Omental fat pad (tissue), 4 donors: ENCODE data around the gene PWWP2B. TPM values are rescaled to one million over a fixed set of nuclear protein-coding genes. Genes with fewer than 3 reads are reported as not detected.
A peak's percentile ranks its signal among the peaks of the same experiment; 100 is the strongest.

ENCODE experiments used
- ATAC-seq: fragments of 150-250 bp; one replicate; pipeline ENCODE4 v1.9.1; 2016; ENCODE audit warnings: mild to moderate bottlenecking, moderate library complexity; ENCODE audit not compliant: low FRiP score
- DNase-seq: peaks from one replicate; pipeline ENCODE4 v3.0.0-alpha.2; 2019; ENCODE audit warnings: low spot score
- total RNA-seq, 4 donors: library from RNA; depleted of rRNA; stranded (reverse); fragments of >200 nt; gene quantifications; one replicate each; pipeline ENCODE4 v1.1.0, GENCODE V29; 2016
- TF ChIP-seq, protein P1 (sequence below), 3 donors: fragments of 450-650 bp; IDR thresholded peaks; one replicate each; pipeline ENCODE4 v1.5.1; 2016 to 2017; ENCODE audit warnings: antibody characterized with exemption in 3 of 3, mild to moderate bottlenecking in 3 of 3, moderate library complexity in 2 of 3

PWWP2B gene
- total RNA-seq, 4 donors from 2014 or later: 6.0 to 24.4 (median 12.2) TPM

DNA sequence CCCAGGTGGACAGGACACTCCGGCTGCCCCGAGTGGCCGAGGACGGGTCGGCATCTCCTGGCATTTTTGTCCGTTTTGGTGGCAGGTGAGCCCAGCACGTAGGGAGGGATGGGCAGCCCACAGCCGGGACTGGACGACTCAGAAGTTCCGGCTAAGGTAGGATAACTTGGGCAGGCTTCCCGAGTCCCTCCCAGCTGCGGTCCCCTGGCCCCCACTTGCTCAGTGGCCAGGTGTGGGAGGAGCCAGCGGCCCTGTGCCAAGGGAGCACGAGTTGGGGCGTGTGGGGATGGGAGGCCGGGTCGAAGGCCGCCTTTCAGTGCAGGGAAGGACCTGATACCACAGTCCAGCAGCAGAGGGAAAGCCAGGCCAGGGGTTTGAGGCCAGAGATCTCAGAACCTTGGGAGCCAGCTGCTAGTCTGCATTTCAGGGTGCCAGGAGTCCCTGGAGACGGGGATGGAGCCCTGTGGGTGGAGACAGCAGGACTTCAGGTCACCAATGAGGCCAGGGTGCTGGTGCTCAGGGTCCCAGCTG lies 58.5 kb downstream of the PWWP2B start:
- TF ChIP-seq, protein P1, sequence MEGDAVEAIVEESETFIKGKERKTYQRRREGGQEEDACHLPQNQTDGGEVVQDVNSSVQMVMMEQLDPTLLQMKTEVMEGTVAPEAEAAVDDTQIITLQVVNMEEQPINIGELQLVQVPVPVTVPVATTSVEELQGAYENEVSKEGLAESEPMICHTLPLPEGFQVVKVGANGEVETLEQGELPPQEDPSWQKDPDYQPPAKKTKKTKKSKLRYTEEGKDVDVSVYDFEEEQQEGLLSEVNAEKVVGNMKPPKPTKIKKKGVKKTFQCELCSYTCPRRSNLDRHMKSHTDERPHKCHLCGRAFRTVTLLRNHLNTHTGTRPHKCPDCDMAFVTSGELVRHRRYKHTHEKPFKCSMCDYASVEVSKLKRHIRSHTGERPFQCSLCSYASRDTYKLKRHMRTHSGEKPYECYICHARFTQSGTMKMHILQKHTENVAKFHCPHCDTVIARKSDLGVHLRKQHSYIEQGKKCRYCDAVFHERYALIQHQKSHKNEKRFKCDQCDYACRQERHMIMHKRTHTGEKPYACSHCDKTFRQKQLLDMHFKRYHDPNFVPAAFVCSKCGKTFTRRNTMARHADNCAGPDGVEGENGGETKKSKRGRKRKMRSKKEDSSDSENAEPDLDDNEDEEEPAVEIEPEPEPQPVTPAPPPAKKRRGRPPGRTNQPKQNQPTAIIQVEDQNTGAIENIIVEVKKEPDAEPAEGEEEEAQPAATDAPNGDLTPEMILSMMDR (IDR thresholded peaks at IDR 0.05): no peak
- DNase-seq (no peak), ATAC-seq (no peak)

DNA sequence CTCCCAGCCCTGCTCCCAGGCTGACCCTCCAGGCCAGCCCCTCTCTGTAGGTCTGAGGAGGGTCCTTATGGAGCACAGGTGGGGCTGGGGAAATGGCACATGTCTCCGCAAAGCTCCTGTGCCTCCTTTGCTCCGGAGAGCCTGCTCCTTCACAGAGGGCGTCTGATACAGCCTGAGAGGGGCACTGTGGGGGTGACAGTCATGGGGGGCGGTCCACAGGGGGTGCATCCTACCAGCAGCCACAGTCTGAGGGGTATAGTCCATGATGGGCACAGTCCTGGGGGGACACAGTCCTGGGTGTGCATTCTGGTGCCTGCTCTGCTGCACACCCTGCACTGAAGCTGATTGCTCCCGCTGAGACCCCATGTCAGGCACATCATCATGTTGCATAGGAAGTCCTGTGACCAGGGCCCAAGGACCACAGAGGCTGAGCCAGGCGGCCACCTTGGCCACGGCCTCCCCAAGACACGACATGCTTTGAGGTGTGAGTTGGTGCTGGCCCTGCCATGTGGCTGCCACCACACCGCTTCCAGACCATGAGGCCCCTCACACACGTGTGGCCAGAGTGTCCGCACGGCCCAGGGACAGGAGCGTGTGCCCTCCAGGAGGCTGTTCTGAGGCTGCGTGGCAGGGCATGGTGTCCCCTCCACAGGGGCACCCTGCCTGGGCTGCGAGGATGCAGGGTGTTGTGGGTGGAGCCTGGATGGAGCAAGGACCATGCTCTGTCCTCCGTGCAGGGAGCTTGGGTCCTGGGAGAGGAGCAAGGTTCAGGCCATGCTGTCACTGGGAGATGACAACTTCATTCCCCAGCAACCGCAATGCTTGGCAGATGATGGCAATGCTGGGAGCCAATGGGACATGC lies 59.2 kb downstream of the PWWP2B start:
- ATAC-seq: no peak
- TF ChIP-seq, protein P1 (IDR thresholded peaks at IDR 0.05): no peak
- DNase-seq: no peak

DNA sequence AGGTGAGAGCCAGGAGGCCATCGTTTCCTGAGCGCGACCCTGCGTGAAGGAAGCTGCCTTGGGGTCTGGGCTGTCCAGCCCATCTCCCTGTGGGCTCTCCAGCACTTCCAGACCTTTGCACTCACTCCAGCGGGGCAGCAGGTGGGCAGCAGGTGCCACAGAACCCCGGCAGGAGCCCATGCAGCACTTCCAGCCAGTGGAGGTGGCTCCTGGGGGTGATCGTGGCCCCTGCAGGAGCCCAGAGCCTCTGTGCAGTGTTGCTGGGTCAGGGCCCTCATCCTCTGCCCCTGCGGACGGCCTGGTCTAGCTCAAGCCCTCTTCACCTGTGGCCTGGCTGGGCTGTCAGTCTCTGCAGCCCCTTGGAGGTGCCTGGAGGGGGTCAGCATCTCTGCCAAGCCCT lies 59.9 kb downstream of the PWWP2B start:
- TF ChIP-seq, protein P1 (IDR thresholded peaks at IDR 0.05): no peak
- no peak for ATAC-seq
- DNase-seq: no peak

DNA sequence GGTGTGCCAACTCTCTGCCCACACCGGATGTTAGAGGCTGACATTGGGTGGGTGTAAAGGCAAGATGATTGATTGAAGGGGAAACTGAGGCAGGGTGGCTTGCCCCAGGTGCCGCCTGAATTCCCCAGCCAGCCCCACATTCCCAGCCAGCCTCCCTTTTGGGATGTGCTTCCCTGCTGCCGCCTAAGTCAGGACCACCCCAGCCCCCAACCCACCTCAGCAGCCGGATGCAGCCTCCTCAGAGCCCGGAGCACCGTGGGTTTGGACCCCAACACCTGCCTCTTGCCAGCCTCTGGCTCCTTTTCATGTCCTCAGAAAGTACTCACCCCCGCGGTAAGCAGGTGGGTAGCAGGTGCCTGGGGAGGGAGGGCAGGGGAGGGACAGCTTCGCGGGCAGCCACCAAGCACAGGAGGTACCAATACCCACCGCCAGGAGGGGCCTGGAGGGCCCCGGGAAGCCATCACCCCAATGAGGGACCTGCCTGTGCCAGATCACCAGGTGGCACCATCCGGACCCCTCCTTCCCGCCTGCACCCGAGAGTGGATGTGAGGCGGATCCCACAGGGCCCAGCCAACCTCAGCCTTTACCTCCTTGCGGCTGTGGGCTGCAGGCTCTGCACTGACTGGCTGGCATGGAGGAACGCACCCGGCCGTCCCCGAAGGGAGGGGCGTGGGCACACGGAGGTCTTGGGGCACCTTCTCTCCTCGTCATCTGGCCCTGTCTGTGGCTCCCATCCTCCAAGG lies 60.5 kb downstream of the PWWP2B start:
- TF ChIP-seq, protein P1 (IDR thresholded peaks at IDR 0.05): no peak
- DNase-seq: no peak
- no peak for ATAC-seq

DNA sequence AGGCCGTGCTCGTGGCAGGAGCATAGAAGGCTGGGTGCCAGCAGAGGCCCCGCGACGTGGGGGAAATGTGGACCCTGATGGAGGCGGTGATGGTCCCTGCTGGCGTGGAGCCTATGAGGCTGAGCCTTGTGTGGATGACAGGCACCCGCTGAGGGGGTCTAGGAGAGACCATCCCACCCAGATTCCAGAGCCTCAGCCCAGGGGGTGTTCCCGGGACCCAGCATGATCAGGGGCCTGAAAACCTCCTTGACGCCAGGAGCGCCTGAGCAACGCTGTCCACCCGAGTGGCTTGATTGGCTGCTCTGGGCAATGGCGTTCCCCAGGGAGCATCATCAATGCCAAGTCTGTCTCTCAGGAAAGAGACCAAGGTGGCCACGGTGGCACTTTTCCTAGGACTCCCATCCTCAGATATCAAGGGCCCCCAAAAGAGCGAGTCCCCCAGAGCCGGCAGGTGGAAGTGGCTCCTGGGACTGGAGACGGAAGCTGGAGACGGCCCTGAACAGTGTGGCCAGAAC lies 61.1 kb downstream of the PWWP2B start:
- no peak for DNase-seq
- TF ChIP-seq, protein P1 (IDR thresholded peaks at IDR 0.05): no peak
- no peak for ATAC-seq

DNA sequence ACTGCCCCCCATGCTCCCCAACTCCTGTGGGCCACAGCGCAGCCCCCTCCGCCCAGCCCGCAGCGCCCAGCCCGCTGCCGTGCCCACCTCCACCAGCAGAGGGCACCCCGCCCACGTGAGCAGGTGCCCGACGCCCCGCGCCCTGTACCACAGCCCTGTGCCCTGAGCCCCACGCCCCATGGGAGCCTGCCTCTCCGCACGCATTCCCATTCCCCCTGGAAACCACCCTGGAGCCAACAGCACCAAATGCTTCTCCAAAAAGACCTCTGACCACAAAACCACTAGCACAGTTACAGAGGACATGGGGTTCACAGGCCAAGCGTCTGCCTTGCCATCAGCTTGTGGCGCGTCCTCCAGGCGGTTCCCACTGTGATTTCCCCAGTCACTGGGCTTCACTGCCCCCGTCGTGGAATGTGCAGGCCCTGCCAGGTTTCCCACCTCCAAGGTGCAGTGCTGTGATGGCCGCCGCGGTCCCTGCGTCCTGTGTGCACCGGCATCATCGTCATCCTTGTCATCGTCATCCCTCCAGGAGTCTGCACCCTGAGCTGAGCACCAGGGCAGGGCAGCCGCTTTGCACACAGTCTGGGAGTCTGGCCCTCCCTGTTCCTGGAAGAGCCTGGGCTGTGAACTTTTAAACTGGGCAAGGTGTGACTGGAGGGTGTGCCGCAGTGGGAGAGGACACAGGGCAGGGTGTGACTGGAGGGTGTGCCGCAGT lies 61.7 kb downstream of the PWWP2B start:
- DNase-seq (peak; percentile 68), ATAC-seq (no peak)
- TF ChIP-seq, protein P1 (IDR thresholded peaks at IDR 0.05): peak in 1 of 3 donors; percentile 97
